Stimulated activated naive CD4-positive, alpha-beta T cell (primary cell): ENCODE results near the gene VHLL.

ENCODE experiments used
- DNase-seq, 6 experiments: peaks; one replicate each; lab custom pipeline; 2025; lab: John Stamatoyannopoulos, UW

Gene VHLL

GRCh38 chr1:156257711-156258110 is 41.4 kb downstream of the VHLL start:
- DNase-seq = no peak

- no peak for DNase-seq
Measured at GRCh38 chr1:156253634-156254033, 45.5 kb downstream of the VHLL start.

- no peak for DNase-seq
Measured at GRCh38 chr1:156251527-156251926, 47.6 kb downstream of the VHLL start.

GRCh38 chr1:156249593-156249992 is 49.5 kb downstream of the VHLL start:
- DNase-seq = no peak
